NCI-H1694 treated with DMSO at 0.1 percent for 48 hours (cell line): ENCODE results near the gene SFXN2.

Source experiments
- DNase-seq: peaks from one replicate; lab custom pipeline; 2025; lab: John Stamatoyannopoulos, UW

The SFXN2 gene

DNA sequence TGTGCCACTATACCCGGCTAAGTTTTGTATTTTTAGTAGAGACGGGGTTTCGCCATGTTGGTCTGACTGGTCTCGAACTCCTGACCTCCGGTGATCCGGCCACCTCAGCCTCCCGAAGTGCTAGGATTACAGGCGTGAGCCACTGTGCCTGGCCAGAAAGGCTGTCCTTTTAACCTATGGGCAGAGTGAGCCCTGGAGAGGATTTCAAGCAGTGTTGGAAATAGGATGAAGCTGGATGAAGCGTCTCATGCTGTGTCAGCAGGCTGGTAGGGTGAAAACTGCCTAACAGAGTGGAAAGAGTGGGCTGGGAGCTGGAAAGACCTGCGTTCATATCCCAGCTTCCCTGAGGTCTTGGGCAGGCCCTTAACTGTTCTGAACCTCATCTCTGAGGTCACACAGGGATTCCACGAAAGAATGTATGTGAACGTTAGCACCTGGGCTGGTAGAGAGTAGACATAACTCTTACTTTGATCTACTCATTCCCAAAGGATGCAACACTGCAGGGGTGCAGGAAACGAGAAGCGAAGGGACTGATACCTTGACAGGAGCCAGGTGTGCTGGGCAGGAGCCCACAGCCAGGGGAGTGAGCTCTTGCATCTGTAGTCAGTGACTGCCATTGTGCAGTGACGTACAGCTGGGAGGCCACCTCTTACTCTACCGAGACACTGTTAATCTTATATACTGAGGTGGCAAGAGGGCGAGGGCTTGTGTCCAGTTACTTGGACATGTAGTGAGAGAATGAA lies 63.4 kb downstream of the SFXN2 start:
- DNase-seq: no peak

DNA sequence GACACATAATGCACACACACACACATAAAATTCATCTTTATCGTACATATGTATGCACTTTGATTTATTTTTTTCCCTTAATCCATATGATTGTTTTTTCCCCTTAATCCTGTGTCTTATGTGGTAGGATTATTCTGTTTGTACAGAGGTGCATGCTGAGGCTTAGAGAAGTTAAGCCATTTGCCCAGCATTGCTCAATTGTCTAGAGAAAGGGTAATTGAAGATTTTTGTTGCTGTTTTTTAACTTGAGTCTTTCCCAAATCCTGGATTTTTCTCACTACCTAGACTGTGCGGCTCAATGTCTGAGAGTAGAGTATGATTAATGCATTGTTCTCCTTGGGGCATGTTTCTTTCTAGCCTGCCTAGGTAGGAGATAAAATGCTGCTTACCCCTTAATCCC lies 64.3 kb downstream of the SFXN2 start:
- DNase-seq: no peak

DNA sequence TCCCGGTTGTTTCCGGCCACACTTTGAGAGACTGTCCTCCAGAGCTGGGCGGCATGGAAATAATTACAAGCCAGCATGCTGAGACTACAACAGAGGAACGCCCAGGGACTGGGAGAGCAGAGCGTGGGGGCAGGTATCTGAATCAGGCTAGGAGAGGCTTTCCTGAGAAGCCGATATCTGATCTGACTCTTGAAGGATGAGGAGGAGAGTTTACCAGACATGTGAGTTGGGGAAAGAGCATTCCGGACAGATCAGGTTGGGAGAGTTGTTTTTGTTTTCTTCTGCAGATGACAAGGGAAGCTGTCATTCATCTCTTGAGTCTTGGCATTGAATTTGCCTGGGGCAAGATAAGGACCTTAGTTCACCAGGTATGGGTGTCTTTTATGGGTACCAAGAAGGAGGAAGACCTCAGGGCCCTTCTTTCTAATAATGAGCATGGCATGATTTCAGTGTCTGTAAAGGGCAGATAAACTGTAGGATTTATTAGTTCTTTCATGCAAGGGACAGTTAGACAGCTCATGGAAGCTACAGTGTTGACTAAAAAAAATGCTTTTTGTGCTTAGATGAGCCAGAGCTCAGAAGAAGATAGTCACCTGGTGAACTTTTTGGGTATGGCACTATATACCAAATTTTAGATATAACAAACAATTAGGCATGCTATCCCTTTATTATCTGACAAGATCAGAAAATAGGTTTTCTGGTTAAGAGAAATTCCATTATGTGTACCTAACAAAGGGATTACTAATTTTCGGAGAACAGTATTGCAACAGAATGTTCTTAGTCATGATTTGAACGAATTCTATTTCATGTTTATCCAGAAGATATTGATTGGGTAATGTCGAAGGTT lies 65.5 kb downstream of the SFXN2 start:
- no peak for DNase-seq

DNA sequence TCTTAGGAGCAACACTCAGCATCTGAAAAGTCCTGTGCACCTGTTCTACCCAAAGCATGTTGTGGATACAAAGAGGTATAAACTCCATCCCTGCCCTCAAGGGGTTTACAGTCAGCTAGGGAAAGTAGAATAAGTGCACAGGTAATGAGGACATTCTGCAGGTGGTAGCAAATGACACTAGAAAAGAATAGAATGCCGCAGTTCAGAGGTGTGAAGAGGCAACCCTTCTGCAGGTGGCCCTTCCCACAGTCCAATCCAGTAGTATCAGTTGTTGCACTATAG lies 66.0 kb downstream of the SFXN2 start:
- no peak for DNase-seq

DNA sequence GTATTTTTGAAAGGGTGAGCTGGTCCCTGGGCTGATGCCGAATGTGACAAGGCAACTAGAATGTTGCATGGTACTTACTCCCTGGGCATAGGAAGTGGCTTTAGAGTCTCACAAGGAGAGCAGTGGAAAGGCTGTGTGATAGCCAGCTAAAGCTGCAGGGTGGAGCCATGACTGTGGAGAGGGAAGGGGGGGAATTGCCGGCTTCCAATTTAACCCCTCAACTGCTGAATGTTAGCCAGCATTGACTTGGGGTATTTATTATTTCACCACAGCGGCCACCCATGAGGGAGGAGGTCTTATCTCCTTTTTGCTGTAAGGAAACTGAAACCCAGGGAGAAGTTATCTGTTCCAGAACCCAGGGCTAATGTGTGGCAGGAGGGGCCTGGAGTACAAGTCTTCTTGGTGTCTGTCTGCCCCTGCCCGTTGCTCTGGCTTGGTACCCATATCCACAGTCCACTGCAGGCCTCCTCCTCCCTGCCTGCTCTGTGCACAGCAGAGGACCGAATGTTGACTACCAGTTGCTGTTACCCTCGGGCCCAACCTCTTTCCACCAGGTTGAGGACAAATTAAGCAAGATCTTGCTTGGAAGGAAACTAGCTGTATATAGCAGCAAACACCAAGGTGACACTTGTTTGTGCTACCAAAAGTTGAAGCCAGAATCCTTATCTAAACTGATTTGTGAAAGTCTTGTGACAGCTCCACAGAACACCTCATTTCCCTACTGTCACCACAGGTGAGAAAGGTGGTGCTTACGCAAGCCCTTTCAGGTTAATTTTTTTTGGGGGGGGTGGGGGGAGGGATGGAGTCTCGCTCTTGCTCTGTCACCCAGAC lies 66.9 kb downstream of the SFXN2 start:
- no peak for DNase-seq

DNA sequence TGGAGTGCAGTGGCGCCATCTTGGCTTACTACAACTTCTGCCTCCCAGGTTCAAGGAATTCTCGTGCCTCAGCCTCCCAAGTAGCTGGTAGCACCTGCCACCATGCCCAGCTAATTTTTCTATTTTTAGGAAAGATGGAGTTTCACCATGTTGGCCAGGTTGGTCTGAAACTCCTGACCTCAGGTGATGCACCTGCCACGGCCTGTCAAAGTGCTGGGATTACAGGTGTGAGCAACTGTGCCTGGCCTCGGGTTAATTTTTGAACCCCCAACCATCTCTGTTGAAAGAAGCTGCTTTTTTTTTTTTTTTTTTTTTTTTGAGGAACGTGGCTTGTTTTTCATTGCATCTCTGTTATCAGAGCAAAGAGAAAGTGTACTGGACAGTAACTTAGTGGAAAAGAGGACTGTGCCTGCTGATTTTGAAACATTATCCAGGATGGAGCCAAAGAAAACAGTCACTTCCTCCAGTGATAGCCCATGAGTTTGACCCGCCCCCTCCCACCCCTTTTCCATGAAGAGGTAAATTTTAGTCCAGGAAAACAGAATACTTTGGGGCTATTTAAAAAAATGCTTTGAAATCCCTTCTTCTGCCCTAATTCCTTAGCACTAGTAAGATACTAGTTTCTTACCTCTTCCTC lies 67.6 kb downstream of the SFXN2 start:
- DNase-seq: no peak

DNA sequence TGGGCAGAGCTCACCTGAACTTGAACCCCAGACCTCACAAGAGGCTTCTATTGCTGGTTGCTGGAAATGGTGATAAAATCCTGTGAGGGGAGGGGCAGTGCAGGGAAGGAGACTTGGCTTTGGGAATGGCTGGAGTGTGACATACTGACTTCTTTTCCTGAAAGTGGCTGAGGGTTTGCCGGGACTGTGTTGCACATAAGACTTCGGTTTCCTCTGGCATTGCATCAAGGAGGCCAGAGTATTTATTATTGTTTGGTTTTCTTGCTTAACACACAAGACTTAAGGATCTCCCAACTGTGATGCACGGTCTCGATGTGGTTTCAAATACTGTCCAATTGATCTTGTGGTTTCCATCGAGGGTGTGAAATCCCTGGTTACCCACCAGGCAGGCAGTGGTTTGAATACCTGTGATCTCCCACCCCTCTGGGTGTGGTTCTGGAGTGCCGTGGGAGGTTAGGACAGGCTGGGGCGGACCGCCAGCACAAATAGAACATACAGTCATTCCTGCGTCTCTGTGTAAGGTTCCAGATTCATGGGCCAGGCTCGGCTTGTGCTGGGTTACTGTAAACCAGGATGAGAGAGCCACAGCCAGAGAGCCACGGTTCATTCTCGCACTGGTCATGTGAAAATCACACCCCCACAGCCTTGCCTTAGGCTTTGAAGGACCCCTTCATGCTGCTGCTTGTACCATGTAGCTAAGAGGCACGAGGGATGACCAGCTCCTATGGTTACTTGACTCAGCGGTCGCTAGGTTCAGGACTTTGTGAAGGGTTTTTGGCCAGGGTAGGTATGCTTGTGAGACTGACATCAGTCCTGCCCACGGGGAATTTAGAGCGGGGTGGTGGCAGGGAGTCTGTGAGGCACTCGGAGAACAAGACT lies 68.5 kb downstream of the SFXN2 start:
- DNase-seq: no peak

DNA sequence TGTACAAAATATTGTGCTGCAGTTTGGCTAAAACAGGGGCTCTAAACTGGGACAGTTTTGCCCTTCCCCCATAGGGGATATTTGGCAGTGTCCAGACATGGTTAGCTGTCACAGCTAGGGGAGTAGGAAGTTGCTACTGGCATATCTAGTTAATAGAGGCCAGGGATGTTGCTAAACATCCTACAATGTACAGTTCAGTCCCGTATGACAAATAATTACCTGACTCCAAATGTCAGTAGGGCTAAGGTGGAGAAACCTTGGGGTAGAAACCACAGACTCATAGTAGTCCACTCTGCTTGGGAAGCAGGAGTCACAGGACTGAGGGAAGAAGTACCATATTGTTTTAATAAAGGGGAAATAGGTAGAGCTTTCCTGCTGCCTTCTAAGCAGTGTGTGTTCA lies 69.1 kb downstream of the SFXN2 start:
- no peak for DNase-seq

DNA sequence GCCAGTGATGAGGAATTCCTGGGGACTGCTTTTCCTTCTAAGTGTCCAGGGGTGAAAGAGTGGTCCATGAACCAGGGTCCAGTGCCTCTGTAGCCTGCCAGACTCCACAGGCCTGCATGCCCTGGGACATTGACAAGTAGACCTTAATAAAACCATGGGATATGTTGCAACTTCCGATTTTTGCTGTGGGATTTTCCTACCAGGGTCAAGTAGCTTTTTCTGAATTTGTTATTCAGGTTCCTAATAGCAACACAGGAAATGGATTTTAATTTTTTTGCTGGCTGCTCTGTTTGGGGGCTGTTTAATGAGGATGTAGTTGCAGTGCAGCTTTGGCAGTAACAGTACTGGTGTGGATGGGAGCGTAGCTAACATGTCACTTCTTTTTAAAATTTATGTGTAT lies 71.4 kb downstream of the SFXN2 start:
- DNase-seq: no peak

DNA sequence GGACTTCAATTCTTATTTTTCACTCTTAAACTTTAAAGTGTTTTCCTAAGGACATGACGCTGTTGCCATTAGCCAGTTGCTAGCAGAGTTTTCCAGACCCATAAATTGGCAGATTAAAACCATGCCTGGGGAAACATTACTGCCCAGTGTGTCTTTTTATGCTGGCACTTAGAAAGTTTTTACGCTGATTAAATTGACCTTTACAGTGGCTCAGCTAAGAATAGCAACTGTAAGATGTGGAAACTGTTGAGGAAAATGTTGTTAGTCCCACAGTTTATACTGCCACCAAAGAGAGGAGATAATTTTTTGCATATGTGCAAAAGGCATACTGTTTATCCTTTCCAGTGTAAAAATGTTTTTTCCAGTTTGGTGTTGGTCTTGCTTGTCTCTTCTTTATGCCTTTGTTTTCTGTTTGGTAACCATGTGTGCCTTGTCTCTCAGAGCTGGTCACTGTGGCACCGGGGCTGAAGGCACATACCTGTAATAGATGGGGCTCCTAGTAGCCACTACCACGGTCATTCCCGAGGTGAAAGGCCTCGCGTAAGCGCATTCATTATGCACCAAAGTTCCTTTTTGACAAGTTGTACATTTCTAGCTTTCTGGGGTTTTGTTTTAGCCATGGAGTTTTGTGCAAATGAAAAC lies 77.4 kb downstream of the SFXN2 start:
- DNase-seq: no peak
